A549 (cell line): Measurements from ENCODE around the gene CLTRN. TPM values are rescaled to one million over a fixed set of nuclear protein-coding genes. Genes with fewer than 3 reads are reported as not detected.

Experiments
- ATAC-seq, 2 experiments: fragments of 200-7000 bp in 1 of 2; fragments of >200 bp in 1 of 2; cut with Nextera tagmentation in 1 of 2; cut with Tn5 transposase in 1 of 2; 3 replicates each; pipeline versions ENCODE4 v1.8.0 to v1.9.1; 2018 to 2020; ENCODE audit warnings: mild to moderate bottlenecking in 1 of 2, moderate library complexity in 1 of 2
- CTCF ChIA-PET: fragments of 300-600 bp; sonication (Branson Sonifier 250); formaldehyde crosslinking; extraction: SDS; loops from one replicate; lab custom pipeline; 2021; ENCODE audit warnings: antibody characterized with exemption, inconsistent platforms; lab: Yijun Ruan, JAX
- POLR2A ChIA-PET: fragments of 350-600 bp; formaldehyde crosslinking; extraction: SDS; loops from one replicate; lab custom pipeline; 2021; ENCODE audit warnings: antibody characterized with exemption, inconsistent platforms; lab: Yijun Ruan, JAX
- DNase-seq, 2 experiments: peaks; one replicate each; pipeline versions ENCODE4 v3.0.0 to v3.0.0-alpha.2; 2011 to 2016; ENCODE audit warnings: low read depth in 1 of 2, low spot score in 1 of 2
- FAIRE-seq: peaks from 2 replicates; lab custom pipeline; 2011; peaks lifted over from hg19 to GRCh38; lab: Jason Lieb, UNC
- H3K27ac ChIP-seq, 2 experiments: fragments of >200 bp; sonication (Bioruptor Twin); formaldehyde crosslinking; 3 replicates each; pipeline ENCODE4 v1.5.1; 2016 to 2017
- H3K4me1 ChIP-seq: fragments of >200 bp; sonication (Bioruptor Twin); formaldehyde crosslinking; 3 replicates; pipeline ENCODE4 v1.6.1; 2016
- H3K4me2 ChIP-seq: fragments of >200 bp; sonication (Bioruptor Twin); formaldehyde crosslinking; 3 replicates; pipeline ENCODE4 v1.6.1; 2016
- H3K4me3 ChIP-seq: fragments of >200 bp; sonication (Bioruptor Twin); formaldehyde crosslinking; 3 replicates; pipeline ENCODE4 v1.5.1; 2016
- H3K9me3 ChIP-seq: fragments of >200 bp; sonication (Bioruptor Twin); formaldehyde crosslinking; 3 replicates; pipeline ENCODE4 v1.6.1; 2016
- CEBPB ChIP-seq, 2 experiments: fragments of >200 bp in 1 of 2; sonication (Bioruptor Twin) in 1 of 2; formaldehyde crosslinking in 1 of 2; IDR thresholded peaks; 2 replicates each; pipeline ENCODE4 v1.6.1; 2012 to 2016
- CTCF ChIP-seq: fragments of >200 bp; sonication (Bioruptor Twin); formaldehyde crosslinking; IDR thresholded peaks from 3 replicates; pipeline ENCODE4 v1.5.1; 2016
- EP300 ChIP-seq, 2 experiments: fragments of >200 bp; sonication (Bioruptor Twin); formaldehyde crosslinking; IDR thresholded peaks; 2 replicates in 1 of 2; 3 replicates in 1 of 2; pipeline ENCODE4 v1.6.1; 2016 to 2017
- FOSL2 ChIP-seq, 2 experiments: fragments of 450-650 bp in 1 of 2; fragments of >200 bp in 1 of 2; sonication (Bioruptor Twin) in 1 of 2; formaldehyde crosslinking; IDR thresholded peaks; 2 replicates each; pipeline versions ENCODE4 v1.5.0 to v1.6.1; 2016 to 2020; ENCODE audit warnings: mild to moderate bottlenecking in 1 of 2, moderate library complexity in 1 of 2
- HEYL ChIP-seq: fragments of 250-450 bp; sonication (Bioruptor Pico); IDR thresholded peaks from 2 replicates; pipeline ENCODE4 v1.8.0; 2021; ENCODE audit warnings: mild to moderate bottlenecking, moderate library complexity
- HOXA7 ChIP-seq: fragments of 250-450 bp; sonication (Bioruptor Pico); IDR thresholded peaks from 2 replicates; pipeline ENCODE4 v1.5.0; 2020; ENCODE audit warnings: mild to moderate bottlenecking, moderate library complexity
- HOXB13 ChIP-seq: fragments of 250-450 bp; sonication (Bioruptor Pico); IDR thresholded peaks from 2 replicates; pipeline ENCODE4 v1.5.0; 2020; ENCODE audit warnings: low read depth, mild to moderate bottlenecking, moderate library complexity
- KDM1A ChIP-seq: fragments of 200-600 bp; sonication (generic); IDR thresholded peaks from 2 replicates; pipeline ENCODE4 v1.6.1; 2016; ENCODE audit warnings: low read depth, mild to moderate bottlenecking
- MAFK ChIP-seq: fragments of 450-650 bp; IDR thresholded peaks from 2 replicates; pipeline ENCODE4 v1.6.1; 2014; ENCODE audit not compliant: partially characterized antibody
- MYC ChIP-seq: IDR thresholded peaks from 2 replicates; pipeline ENCODE4 v1.6.1; 2012; ENCODE audit warnings: mild to moderate bottlenecking, inconsistent platforms, low read length, improper control_type of control experiment, borderline replicate concordance
- PBX3 ChIP-seq: IDR thresholded peaks from 2 replicates; pipeline ENCODE4 v1.6.1; 2012
- PHF8 ChIP-seq: fragments of 200-600 bp; sonication (generic); IDR thresholded peaks from 2 replicates; pipeline ENCODE4 v1.6.1; 2016; ENCODE audit warnings: low read depth, mild to moderate bottlenecking, antibody characterized with exemption, moderate library complexity, borderline replicate concordance
- POLR2AphosphoS2 ChIP-seq: conservative IDR thresholded peaks from 2 replicates; pipeline ENCODE4 v1.6.1; 2012; ENCODE audit warnings: low read length, improper control_type of control experiment, inconsistent platforms
- RFX5 ChIP-seq: fragments of 450-650 bp; IDR thresholded peaks from 2 replicates; pipeline ENCODE4 v1.7.1; 2014; ENCODE audit warnings: antibody characterized with exemption, mild to moderate bottlenecking, moderate library complexity
- TP53 ChIP-seq: fragments of 250-450 bp; sonication (Bioruptor Pico); IDR thresholded peaks from 2 replicates; pipeline ENCODE4 v1.5.0; 2021; ENCODE audit warnings: mild to moderate bottlenecking, moderate library complexity
- ZFP36 ChIP-seq: fragments of 450-650 bp; IDR thresholded peaks from 2 replicates; pipeline ENCODE4 v1.6.1; 2014; ENCODE audit warnings: borderline replicate concordance; ENCODE audit not compliant: partially characterized antibody
- ZNF302 ChIP-seq: fragments of 250-450 bp; sonication (Bioruptor Pico); IDR thresholded peaks from 2 replicates; pipeline ENCODE4 v1.9.0; 2021; ENCODE audit warnings: inconsistent platforms, mild to moderate bottlenecking, moderate library complexity
- WGBS: methylation state at CpG from one replicate; pipeline ENCODE4 v1.1.6; 2017; ENCODE audit errors: missing lambda C conversion rate; 5-methylcytosine and 5-hydroxymethylcytosine counted together
- polyA plus RNA-seq, 4 experiments: library from polyadenylated mRNA; depleted of rRNA in 3 of 4; stranded (reverse); fragments of >200 nt; fragmentation: RNase III in 1 of 4; extraction: RNeasy Plus Mini Kit Qiagen cat#74134 plus additional on column Dnase treatment in 1 of 4; gene quantifications; 2 replicates in 3 of 4; 3 replicates in 1 of 4; pipeline ENCODE4 v1.2.3, GENCODE V29; 2011 to 2017

Gene CLTRN
- polyA plus RNA-seq, 2 of the 4 experiments (the other 2 are of a cell fraction) = 0.46 to 2.5 TPM

- ChIA-PET POLR2A (no interaction called here), CTCF (interaction anchor here (0.7 to 1.6 kb wide), 2 partner anchors 13 to 77 kb away, joined by 3 to 4 read pairs; no protein-coding TSS in a partner anchor)
- H3K9me3 ChIP-seq = no peaks in the 10 kb centered on the region
- H3K4me2 ChIP-seq = no peak overlapping the region
- TF ChIP-seq ZFP36 (no peak), MAFK (no peak), TP53 (CRISPR knock-in tag) (no peak), HEYL (CRISPR knock-in tag) (no peak), CEBPB (IDR thresholded peaks at IDR 0.05) (no peak), ZNF302 (CRISPR knock-in tag) (no peak)
- H3K4me3 ChIP-seq = no peak overlapping the region
- 51% methylated on average over 7 of the region's 7 CpGs for WGBS
- no peaks in the 10 kb centered on the region for H3K4me1 ChIP-seq
- DNase-seq (no peak), FAIRE-seq (no peak), ATAC-seq (no peak)
- no peak overlapping the region for H3K27ac ChIP-seq
Measured at GRCh38 chrX:15643786-15644559, 20.6 kb downstream of the CLTRN start.

- ChIA-PET POLR2A (no interaction called here), CTCF (no interaction called here)
- no peak for ATAC-seq
- no peak for DNase-seq
- no peak for TF ChIP-seq KDM1A
- TF ChIP-seq POLR2AphosphoS2 = no peak
- no peak for TF ChIP-seq MYC
- no peak for TF ChIP-seq PHF8
- TF ChIP-seq HEYL (CRISPR knock-in tag) = no peak
- no peak for TF ChIP-seq PBX3
- TF ChIP-seq HOXB13 (CRISPR knock-in tag) = no peak
- no peak for TF ChIP-seq CTCF
- TF ChIP-seq TP53 (CRISPR knock-in tag) = no peak
- no peak for TF ChIP-seq FOSL2 (IDR thresholded peaks at IDR 0.05)
- no peak for TF ChIP-seq FOSL2 (CRISPR knock-in tag; IDR thresholded peaks at IDR 0.05)
- TF ChIP-seq EP300 (IDR thresholded peaks at IDR 0.05) = no peak
- TF ChIP-seq ZFP36 = no peak
- H3K27ac ChIP-seq = no peak overlapping the region
- H3K4me1 ChIP-seq = no peaks in the 10 kb centered on the region
- FAIRE-seq = no peak
- H3K4me2 ChIP-seq = no peak overlapping the region
- no peak overlapping the region for H3K4me3 ChIP-seq
- no peaks in the 10 kb centered on the region for H3K9me3 ChIP-seq
Measured at GRCh38 chrX:15631637-15632036, 33.0 kb downstream of the CLTRN start.

GRCh38 chrX:15623054-15623453, 41.6 kb downstream of the CLTRN start:
- Histone ChIP-seq H3K9me3 (no peaks in the 10 kb centered on the region), H3K4me3 (no peak overlapping the region), H3K4me1 (peaks cover 10% of the 10 kb centered on the region; the same call in 2 of the 3 replicates), H3K27ac (no peak overlapping the region), H3K4me2 (no peak overlapping the region)
- DNase-seq (no peak), ATAC-seq (no peak), FAIRE-seq (peak; percentile 72)
- ChIA-PET CTCF (no interaction called here), POLR2A (no interaction called here)
- TF ChIP-seq HOXA7 (CRISPR knock-in tag) = no peak
- no peak for TF ChIP-seq PBX3
- no peak for TF ChIP-seq CEBPB (IDR thresholded peaks at IDR 0.05)
- no peak for TF ChIP-seq RFX5
- no peak for TF ChIP-seq KDM1A
- TF ChIP-seq ZFP36 = no peak
- WGBS = 82% methylated on average over 1 of the region's 1 CpG
